K562 (cell line): ENCODE data around the gene ZNRF3. TPM values are rescaled to one million over a fixed set of nuclear protein-coding genes. Genes with fewer than 3 reads are reported as not detected.

Experiments used
- ATAC-seq: fragments of 200-7000 bp; cut with Tn5 transposase; 3 replicates; pipeline ENCODE4 v1.9.1; 2020; ENCODE audit warnings: moderate library complexity
- BruUV-seq: library from RNA; stranded (reverse); fragments of 400-500 nt; replicated peaks from 2 replicates; lab custom pipeline; 2021; lab: Mats Ljungman, UMichigan
- CTCF ChIA-PET: fragments of 300-600 bp; formaldehyde crosslinking; extraction: SDS; loops from one replicate; lab custom pipeline; 2021; ENCODE audit warnings: low intra/inter-chr PET ratio; lab: Yijun Ruan, JAX
- POLR2A ChIA-PET: fragments of 300-600, 350-650 bp; sonication (Branson Sonifier 250); formaldehyde crosslinking; extraction: SDS; loops from one replicate; lab custom pipeline; 2021; ENCODE audit warnings: antibody characterized with exemption, inconsistent platforms; lab: Yijun Ruan, JAX
- DNase-seq, 4 experiments: peaks; one replicate each; pipeline versions ENCODE4 v3.0.0 to v3.0.0-alpha.2; 2011 to 2018; ENCODE audit warnings: low spot score in 3 of 4, mixed read lengths in 3 of 4; ENCODE audit errors: extremely low read depth in 1 of 4
- FAIRE-seq: peaks from 2 replicates; lab custom pipeline; 2011; peaks lifted over from hg19 to GRCh38; lab: Jason Lieb, UNC
- H2AFZ ChIP-seq: 2 replicates; pipeline ENCODE4 v1.6.0; 2011; ENCODE audit warnings: low read depth, low read length, control low read depth, inconsistent platforms
- H3K27ac ChIP-seq: fragments of 200-600 bp; 3 replicates; pipeline ENCODE4 v1.8.0; 2011; ENCODE audit warnings: low read depth, mild to moderate bottlenecking, control low read depth, inconsistent platforms, low read length, moderate library complexity, mixed read lengths; ENCODE audit errors: extremely low read depth
- H3K27me3 ChIP-seq, 2 experiments: fragments of 300-600 bp in 1 of 2; 2 replicates in 1 of 2; 3 replicates in 1 of 2; pipeline versions ENCODE4 v1.6.0 to v1.8.0; 2011; ENCODE audit warnings: inconsistent platforms in 2 of 2, low read length in 2 of 2, mild to moderate bottlenecking in 1 of 2, mixed read lengths in 1 of 2, moderate library complexity in 1 of 2; ENCODE audit not compliant: control insufficient read depth in 2 of 2, insufficient read depth in 2 of 2
- H3K36me3 ChIP-seq: fragments of 300-600 bp; 3 replicates; pipeline ENCODE4 v1.8.0; 2011; ENCODE audit warnings: mild to moderate bottlenecking, low read length, inconsistent platforms; ENCODE audit not compliant: control insufficient read depth, insufficient read depth
- H3K4me1 ChIP-seq, 2 experiments: fragments of 200-600 bp in 1 of 2; replicated peaks in 1 of 2; 2 replicates in 1 of 2; 3 replicates in 1 of 2; pipeline versions ENCODE4 v1.5.1 to v1.8.0; 2011; ENCODE audit warnings: inconsistent platforms in 2 of 2, low read length in 2 of 2, mild to moderate bottlenecking in 1 of 2, mixed read lengths in 1 of 2, moderate library complexity in 1 of 2; ENCODE audit not compliant: control insufficient read depth in 2 of 2, insufficient read depth in 2 of 2
- H3K4me2 ChIP-seq: 2 replicates; pipeline ENCODE4 v1.6.1; 2011; ENCODE audit warnings: low read length, control low read depth, inconsistent platforms, mixed read lengths; ENCODE audit not compliant: insufficient read depth
- H3K4me3 ChIP-seq: fragments of 200-600 bp; sonication (generic), shearing (Covaris generic); 2 replicates; pipeline ENCODE4 v1.5.1; 2016; ENCODE audit warnings: control low read depth, inconsistent platforms
- H3K79me2 ChIP-seq: fragments of 200-600 bp; 3 replicates; pipeline ENCODE4 v1.8.0; 2011; ENCODE audit warnings: low read length, inconsistent platforms; ENCODE audit not compliant: control insufficient read depth, insufficient read depth
- H3K9ac ChIP-seq, 2 experiments: 2 replicates each; pipeline versions ENCODE4 v1.6.0 to v1.6.1; 2011; ENCODE audit warnings: low read depth in 2 of 2, low read length in 2 of 2, control low read depth in 1 of 2, inconsistent platforms in 1 of 2, mild to moderate bottlenecking in 1 of 2, mixed read lengths in 1 of 2; ENCODE audit not compliant: insufficient read depth in 1 of 2
- H3K9me1 ChIP-seq: one replicate; pipeline ENCODE4 v1.6.0; 2011; ENCODE audit warnings: inconsistent platforms, mild to moderate bottlenecking, low read length, moderate library complexity; ENCODE audit not compliant: control insufficient read depth, insufficient read depth
- H3K9me3 ChIP-seq: replicated peaks from 2 replicates; pipeline ENCODE4 v1.5.1; 2011; ENCODE audit warnings: low read depth, low read length, inconsistent platforms; ENCODE audit not compliant: control insufficient read depth, insufficient read depth
- H4K20me1 ChIP-seq: replicated peaks from 2 replicates; pipeline ENCODE4 v1.6.1; 2011; ENCODE audit warnings: low read length, inconsistent platforms, mixed read lengths; ENCODE audit not compliant: control insufficient read depth, insufficient read depth
- CLOCK ChIP-seq: fragments of 250-450 bp; sonication (Bioruptor Pico); IDR thresholded peaks from 2 replicates; pipeline ENCODE4 v1.4.0; 2020; ENCODE audit warnings: mild to moderate bottlenecking, moderate library complexity, borderline replicate concordance
- CREB1 ChIP-seq, 2 experiments: sonication (generic) in 1 of 2; formaldehyde crosslinking in 1 of 2; IDR thresholded peaks; 2 replicates each; pipeline versions ENCODE4 v1.6.1 to v1.8.0; 2012 to 2022; ENCODE audit warnings: inconsistent platforms in 1 of 2, mild to moderate bottlenecking in 1 of 2, missing genetic modification reagents in 1 of 2, moderate library complexity in 1 of 2
- HNRNPUL1 ChIP-seq: fragments of 200-400 bp; formaldehyde crosslinking; IDR thresholded peaks from 2 replicates; pipeline ENCODE4 v1.6.1; 2017; ENCODE audit warnings: low read length
- NRF1 ChIP-seq, 2 experiments: fragments of 450-650 bp; IDR thresholded peaks in 1 of 2; conservative IDR thresholded peaks in 1 of 2; 2 replicates each; pipeline ENCODE4 v1.6.1; 2014; ENCODE audit warnings: mild to moderate bottlenecking in 2 of 2
- ZBTB17 ChIP-seq: fragments of 450-650 bp; formaldehyde crosslinking; IDR thresholded peaks from 2 replicates; pipeline ENCODE4 v1.4.0; 2020; ENCODE audit warnings: mild to moderate bottlenecking
- ZNF253 ChIP-seq: fragments of 250-450 bp; sonication (Bioruptor Pico); conservative IDR thresholded peaks from 2 replicates; pipeline ENCODE4 v1.6.1; 2021; ENCODE audit warnings: mild to moderate bottlenecking
- ZNF695 ChIP-seq: fragments of 450-650 bp; formaldehyde crosslinking; IDR thresholded peaks from 2 replicates; pipeline ENCODE4 v1.4.0; 2020; ENCODE audit warnings: mild to moderate bottlenecking, moderate library complexity
- ZNF77 ChIP-seq: fragments of 250-450 bp; sonication (Bioruptor Pico); IDR thresholded peaks from 2 replicates; pipeline ENCODE4 v1.5.0; 2020
- WGBS: fragments of 100-300 bp; shearing (Covaris generic); methylation state at CpG from one replicate; pipeline ENCODE4 v1.1.6; 2016; ENCODE audit warnings: low coverage, mixed read lengths; ENCODE audit not compliant: insufficient coverage; ENCODE audit errors: missing lambda C conversion rate; 5-methylcytosine and 5-hydroxymethylcytosine counted together
- in situ Hi-C: fragments of 300-500 bp; cut with MboI; formaldehyde crosslinking; loops from 4 replicates; pipeline ENCODE4 v1.15.0; 2018; ENCODE audit warnings: inconsistent platforms, mixed read lengths
- intact Hi-C: fragments of 100-400 bp; cut with micrococcal nuclease; formaldehyde crosslinking; loops from 2 replicates; pipeline ENCODE4 v1.14.2; 2022
- polyA plus RNA-seq, 8 experiments: library from polyadenylated mRNA; depleted of rRNA in 4 of 8; stranded (reverse) in 5 of 8; unstranded in 3 of 8; fragments of >200 nt; fragmentation: Nextera tagmentation in 2 of 8; fragmentation: Illumina TruSeq in 1 of 8; extraction: Ambion mirVana in 2 of 8; extraction: Trizol in 1 of 8; gene quantifications; 2 replicates each; pipeline versions ENCODE4 v1.2.1 to v1.2.3, GENCODE V29; 2011 to 2014; ENCODE audit warnings: inconsistent platforms in 1 of 8, missing spikeins in 1 of 8
- total RNA-seq, 7 experiments: library from RNA; depleted of rRNA in 6 of 7; stranded (reverse); fragments of >200 nt in 6 of 7; fragmentation: Illumina TruSeq in 2 of 7; extraction: Trizol in 2 of 7; gene quantifications; 2 replicates each; pipeline versions ENCODE4 v1.2.1 to v1.2.3, GENCODE V29; 2011 to 2021; ENCODE audit warnings: low replicate concordance in 1 of 7
- TF ChIP-seq, protein P1 (sequence below): fragments of 250-450 bp; sonication (Bioruptor Pico); IDR thresholded peaks from 2 replicates; pipeline ENCODE4 v1.4.0; 2020; ENCODE audit warnings: borderline replicate concordance

Gene ZNRF3
- total and polyA plus RNA-seq, 9 of the 15 experiments (the other 6 are each of a cell fraction or from before 2014, with no cell fraction given): 0.41 to 5.9 (median 1.7) TPM

DNA sequence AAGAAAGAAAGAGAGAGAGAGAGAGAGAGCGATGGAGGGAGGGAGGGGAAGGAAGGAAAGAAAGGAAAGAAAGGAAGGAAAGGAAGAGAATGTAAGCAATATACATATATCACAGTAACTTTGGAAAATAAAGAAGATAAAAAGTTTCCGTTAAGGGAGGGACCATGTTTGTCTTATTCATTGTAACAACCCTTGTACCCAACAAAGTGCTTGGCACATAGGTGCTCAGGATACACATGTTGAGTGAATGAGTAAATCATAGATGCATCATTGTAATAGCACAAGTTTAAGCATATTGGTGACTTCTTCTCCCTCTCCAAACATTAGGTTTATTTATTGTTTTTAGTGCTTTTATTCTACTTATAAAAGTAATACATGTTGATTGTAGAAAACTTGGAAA lies 39.7 kb upstream of the ZNRF3 start:
- Histone ChIP-seq H2AFZ (no peak overlapping the region), H3K9ac (no peak overlapping the region), H3K4me2 (no peak overlapping the region), H3K79me2 (no peaks in the 10 kb centered on the region), H3K4me1 (no peaks in the 10 kb centered on the region), H3K4me3 (no peak overlapping the region), H3K9me3 (no peaks in the 10 kb centered on the region), H3K36me3 (no peaks in the 10 kb centered on the region), H3K9me1 (no peaks in the 10 kb centered on the region), H3K27me3 (no peaks in the 10 kb centered on the region), H3K27ac (no peak overlapping the region), H4K20me1 (no peaks in the 10 kb centered on the region)
- ATAC-seq (no peak), DNase-seq (no peak), FAIRE-seq (no peak)
- POLR2A ChIA-PET: interaction anchor here (0.7 kb wide), 1 partner anchor 212 kb away, joined by 3 read pairs; no protein-coding TSS in a partner anchor
- CTCF ChIA-PET: no interaction called here
- 0% methylated on average over 1 of the region's 2 CpGs for WGBS
- intact Hi-C loops (no loop called here), in situ Hi-C loops (no loop called here)
- no TSS peak for BruUV-seq
- TF ChIP-seq CLOCK (CRISPR knock-in tag) (no peak), NRF1 (conservative IDR thresholded peaks at IDR 0.05 in 1 of 2, IDR thresholded peaks at IDR 0.05 in 1 of 2) (no peak), ZNF77 (CRISPR knock-in tag) (no peak), ZNF695 (CRISPR knock-in tag) (no peak), ZBTB17 (CRISPR knock-in tag) (no peak), ZNF253 (CRISPR knock-in tag) (no peak), HNRNPUL1 (no peak), CREB1 (IDR thresholded peaks at IDR 0.05) (no peak), CREB1 (CRISPR knock-in tag; IDR thresholded peaks at IDR 0.05) (no peak)
- TF ChIP-seq, protein P1, sequence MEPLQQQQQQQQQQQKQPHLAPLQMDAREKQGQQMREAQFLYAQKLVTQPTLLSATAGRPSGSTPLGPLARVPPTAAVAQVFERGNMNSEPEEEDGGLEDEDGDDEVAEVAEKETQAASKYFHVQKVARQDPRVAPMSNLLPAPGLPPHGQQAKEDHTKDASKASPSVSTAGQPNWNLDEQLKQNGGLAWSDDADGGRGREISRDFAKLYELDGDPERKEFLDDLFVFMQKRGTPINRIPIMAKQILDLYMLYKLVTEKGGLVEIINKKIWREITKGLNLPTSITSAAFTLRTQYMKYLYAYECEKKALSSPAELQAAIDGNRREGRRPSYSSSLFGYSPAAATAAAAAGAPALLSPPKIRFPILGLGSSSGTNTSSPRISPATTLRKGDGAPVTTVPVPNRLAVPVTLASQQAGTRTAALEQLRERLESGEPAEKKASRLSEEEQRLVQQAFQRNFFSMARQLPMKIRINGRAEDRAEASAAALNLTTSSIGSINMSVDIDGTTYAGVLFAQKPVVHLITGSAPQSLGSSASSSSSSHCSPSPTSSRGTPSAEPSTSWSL (CRISPR knock-in tag): no peak
